ENCODE measurements around the gene SLC30A4.

The SLC30A4 gene

GRCh38 chr15:45449395-45449794 lies 73.2 kb downstream of the SLC30A4 start:
- DNase-seq: no peak

GRCh38 chr15:45448066-45448915 lies 74.3 kb downstream of the SLC30A4 start:
- DNase-seq: no peak

GRCh38 chr15:45443645-45444044 lies 78.9 kb downstream of the SLC30A4 start:
- DNase-seq: no peak

- no peak for DNase-seq
Measured at GRCh38 chr15:45442507-45443135, 79.9 kb downstream of the SLC30A4 start.

GRCh38 chr15:45441686-45442085 lies 80.9 kb downstream of the SLC30A4 start:
- DNase-seq: no peak

- no peak for DNase-seq
Measured at GRCh38 chr15:45441036-45441435, 81.5 kb downstream of the SLC30A4 start.

GRCh38 chr15:45439521-45440260 lies 82.9 kb downstream of the SLC30A4 start:
- no peak for DNase-seq

GRCh38 chr15:45435124-45435903 lies 87.2 kb downstream of the SLC30A4 start:
- DNase-seq: no peak

GRCh38 chr15:45434078-45434567 lies 88.4 kb downstream of the SLC30A4 start:
- no peak for DNase-seq

- DNase-seq: no peak
Measured at GRCh38 chr15:45431511-45431910, 91.0 kb downstream of the SLC30A4 start.

GRCh38 chr15:45429941-45430792 lies 92.4 kb downstream of the SLC30A4 start:
- DNase-seq: no peak

All from NCI-H510A (cell line).